Smooth muscle cell (in vitro differentiated cells): ENCODE results near the gene ELP4. TPM values are rescaled to one million over a fixed set of nuclear protein-coding genes. Genes with fewer than 3 reads are reported as not detected.

Experiments
- DNase-seq: peaks from one replicate; lab custom pipeline; 2025; ENCODE audit not compliant: unreplicated experiment; lab: John Stamatoyannopoulos, UW
- H2AFZ ChIP-seq: fragments of 200-600 bp; sonication (generic); 2 replicates; pipeline ENCODE4 v1.6.0; 2016; ENCODE audit warnings: antibody characterized with exemption, low read depth, mild to moderate bottlenecking
- H3F3A ChIP-seq: fragments of 200-600 bp; sonication (generic); 2 replicates; pipeline ENCODE4 v1.6.0; 2017; ENCODE audit warnings: antibody characterized with exemption, low read depth
- H3K27ac ChIP-seq: fragments of 200-600 bp; sonication (generic); 2 replicates; pipeline ENCODE4 v1.5.1; 2016; ENCODE audit warnings: low read depth, mild to moderate bottlenecking
- H3K27me3 ChIP-seq: fragments of 200-600 bp; sonication (generic); 2 replicates; pipeline ENCODE4 v1.6.1; 2016; ENCODE audit warnings: low read depth, mild to moderate bottlenecking
- H3K36me3 ChIP-seq: fragments of 200-600 bp; sonication (generic); 2 replicates; pipeline ENCODE4 v1.5.1; 2016; ENCODE audit warnings: low read depth
- H3K4me1 ChIP-seq: fragments of 200-600 bp; sonication (generic); 2 replicates; pipeline ENCODE4 v1.5.1; 2016; ENCODE audit warnings: low read depth
- H3K4me2 ChIP-seq: fragments of 200-600 bp; sonication (generic); 2 replicates; pipeline ENCODE4 v1.6.0; 2016; ENCODE audit warnings: mild to moderate bottlenecking
- H3K4me3 ChIP-seq: fragments of 200-600 bp; sonication (generic); 2 replicates; pipeline ENCODE4 v1.5.1; 2016; ENCODE audit warnings: mild to moderate bottlenecking
- H3K79me2 ChIP-seq: fragments of 200-600 bp; sonication (generic); 2 replicates; pipeline ENCODE4 v1.6.0; 2016; ENCODE audit warnings: low read depth, mild to moderate bottlenecking
- H3K9ac ChIP-seq: fragments of 200-600 bp; sonication (generic); 2 replicates; pipeline ENCODE4 v1.6.0; 2016; ENCODE audit warnings: low read depth
- H3K9me3 ChIP-seq: fragments of 200-600 bp; sonication (generic); replicated peaks from 2 replicates; pipeline ENCODE4 v1.5.1; 2016; ENCODE audit warnings: low read depth
- H4K20me1 ChIP-seq: fragments of 200-600 bp; sonication (generic); 2 replicates; pipeline ENCODE4 v1.6.0; 2016; ENCODE audit warnings: low read depth
- WGBS: methylation state at CpG from one replicate; pipeline ENCODE4 v1.1.7; 2016; ENCODE audit warnings: low lambda C conversion rate; 5-methylcytosine and 5-hydroxymethylcytosine counted together
- polyA plus RNA-seq: library from polyadenylated mRNA; unstranded; fragments of >200 nt; fragmentation: Nextera tagmentation; extraction: Ambion mirVana; gene quantifications from 2 replicates; pipeline ENCODE4 v1.2.1, GENCODE V29; 2016
- total RNA-seq: library from RNA; depleted of rRNA; stranded (reverse); fragments of >200 nt; gene quantifications from 2 replicates; pipeline ENCODE4 v1.2.3, GENCODE V29; 2014
- TF ChIP-seq, protein P1 (sequence below): fragments of 200-600 bp; sonication (generic); IDR thresholded peaks from 2 replicates; pipeline ENCODE4 v1.5.1; 2017; ENCODE audit warnings: borderline replicate concordance, mild to moderate bottlenecking, antibody characterized with exemption; ENCODE audit not compliant: insufficient read depth, poor library complexity, severe bottlenecking

The ELP4 gene
- total and polyA plus RNA-seq, 2 experiments from 2014 or later, result 19.5 to 28.4 TPM

DNA sequence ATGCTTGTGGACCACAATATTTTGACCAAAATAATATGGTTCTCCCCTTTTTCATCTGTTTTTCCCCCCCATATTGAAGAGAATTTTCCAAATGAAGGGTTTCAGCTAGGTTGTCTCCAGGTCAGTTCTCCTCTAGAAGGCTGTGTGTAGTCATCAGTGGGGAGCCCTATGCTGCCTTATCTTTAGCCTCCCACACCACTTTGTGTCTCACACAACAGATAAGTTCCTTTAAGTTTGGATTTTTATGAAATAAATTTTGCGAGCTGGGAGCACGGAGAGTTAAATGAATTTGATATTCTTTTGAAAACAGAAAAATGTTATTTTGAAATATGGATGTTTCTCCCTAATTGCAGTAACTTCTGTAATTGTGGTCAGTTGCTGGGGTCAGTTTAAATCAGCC lies 272.7 kb downstream of the ELP4 start:
- H4K20me1 ChIP-seq, result no peaks in the 10 kb centered on the region
- DNase-seq, result no peak
- H3K4me2 ChIP-seq, result no peak overlapping the region
- TF ChIP-seq, protein P1, sequence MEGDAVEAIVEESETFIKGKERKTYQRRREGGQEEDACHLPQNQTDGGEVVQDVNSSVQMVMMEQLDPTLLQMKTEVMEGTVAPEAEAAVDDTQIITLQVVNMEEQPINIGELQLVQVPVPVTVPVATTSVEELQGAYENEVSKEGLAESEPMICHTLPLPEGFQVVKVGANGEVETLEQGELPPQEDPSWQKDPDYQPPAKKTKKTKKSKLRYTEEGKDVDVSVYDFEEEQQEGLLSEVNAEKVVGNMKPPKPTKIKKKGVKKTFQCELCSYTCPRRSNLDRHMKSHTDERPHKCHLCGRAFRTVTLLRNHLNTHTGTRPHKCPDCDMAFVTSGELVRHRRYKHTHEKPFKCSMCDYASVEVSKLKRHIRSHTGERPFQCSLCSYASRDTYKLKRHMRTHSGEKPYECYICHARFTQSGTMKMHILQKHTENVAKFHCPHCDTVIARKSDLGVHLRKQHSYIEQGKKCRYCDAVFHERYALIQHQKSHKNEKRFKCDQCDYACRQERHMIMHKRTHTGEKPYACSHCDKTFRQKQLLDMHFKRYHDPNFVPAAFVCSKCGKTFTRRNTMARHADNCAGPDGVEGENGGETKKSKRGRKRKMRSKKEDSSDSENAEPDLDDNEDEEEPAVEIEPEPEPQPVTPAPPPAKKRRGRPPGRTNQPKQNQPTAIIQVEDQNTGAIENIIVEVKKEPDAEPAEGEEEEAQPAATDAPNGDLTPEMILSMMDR, result no peak
- no peak overlapping the region for H3K9ac ChIP-seq
- no peaks in the 10 kb centered on the region for H3K9me3 ChIP-seq
- WGBS, result 90% methylated on average over 2 of the region's 2 CpGs
- H3K27ac ChIP-seq, result no peak overlapping the region
- no peaks in the 10 kb centered on the region for H3K36me3 ChIP-seq
- H2AFZ ChIP-seq, result no peak overlapping the region
- H3F3A ChIP-seq, result no peaks in the 10 kb centered on the region
- no peaks in the 10 kb centered on the region for H3K27me3 ChIP-seq
- H3K79me2 ChIP-seq, result no peaks in the 10 kb centered on the region
- H3K4me3 ChIP-seq, result no peak overlapping the region
- peaks cover 20% of the 10 kb centered on the region for H3K4me1 ChIP-seq

DNA sequence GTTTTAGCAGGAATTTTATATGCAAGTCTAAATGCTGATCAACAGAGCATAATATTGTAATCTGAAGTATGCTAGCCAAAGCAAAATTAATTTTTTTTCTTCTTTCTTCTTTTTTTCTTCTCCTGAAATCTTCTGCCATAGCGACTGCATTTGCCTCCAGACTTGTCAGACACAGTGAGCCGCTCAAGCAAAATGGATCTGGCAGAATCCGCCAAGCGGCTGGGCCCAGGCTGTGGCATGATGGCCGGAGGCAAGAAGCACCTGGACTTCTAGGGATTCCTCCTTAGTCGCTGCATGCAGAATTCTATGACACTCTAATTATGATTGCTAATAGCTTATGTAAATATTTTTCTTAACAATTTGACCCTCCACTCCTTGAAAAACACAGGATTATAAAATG lies 273.7 kb downstream of the ELP4 start:
- WGBS, result 95% methylated on average over 6 of the region's 6 CpGs
- no peaks in the 10 kb centered on the region for H3F3A ChIP-seq

DNA sequence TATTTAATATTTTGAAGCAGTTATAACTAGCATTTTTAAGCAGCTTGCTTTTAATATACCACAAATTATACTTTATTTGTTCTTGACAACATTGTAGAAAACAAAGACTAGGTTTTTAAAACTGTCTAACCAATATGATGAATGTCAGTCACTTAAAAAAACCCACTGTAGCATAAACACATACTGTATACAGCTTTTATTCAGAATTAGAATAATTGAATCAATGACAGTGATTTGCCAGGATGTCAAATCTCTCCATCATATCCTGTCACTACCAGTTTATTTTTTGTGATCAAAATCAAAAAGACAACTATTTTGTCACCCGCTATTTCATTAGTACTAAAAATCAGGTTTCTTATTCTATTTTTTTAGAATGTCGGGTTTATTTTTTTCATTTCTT lies 275.0 kb downstream of the ELP4 start:
- Histone ChIP-seq H3K36me3 (no peaks in the 10 kb centered on the region), H3K27me3 (no peaks in the 10 kb centered on the region), H3K4me1 (peaks cover 27% of the 10 kb centered on the region), H2AFZ (no peak overlapping the region), H3K9me3 (no peaks in the 10 kb centered on the region), H3K4me2 (no peak overlapping the region), H3K27ac (no peak overlapping the region), H4K20me1 (no peaks in the 10 kb centered on the region), H3F3A (no peaks in the 10 kb centered on the region), H3K9ac (no peak overlapping the region), H3K4me3 (no peak overlapping the region), H3K79me2 (no peaks in the 10 kb centered on the region)
- TF ChIP-seq, protein P1, result no peak
- DNase-seq, result no peak
- 98% methylated on average over 2 of the region's 2 CpGs for WGBS

More for the DNA sequence above, 273.7 kb downstream of the ELP4 start:
- H4K20me1 ChIP-seq, result no peaks in the 10 kb centered on the region
- no peaks in the 10 kb centered on the region for H3K27me3 ChIP-seq
- H3K36me3 ChIP-seq, result no peaks in the 10 kb centered on the region
- no peak overlapping the region for H3K4me3 ChIP-seq
- no peak overlapping the region for H2AFZ ChIP-seq
- H3K4me1 ChIP-seq, result peaks cover 27% of the 10 kb centered on the region
- no peak overlapping the region for H3K9ac ChIP-seq
- TF ChIP-seq, protein P1, result no peak
- H3K27ac ChIP-seq, result no peak overlapping the region
- no peak for DNase-seq
- no peaks in the 10 kb centered on the region for H3K79me2 ChIP-seq
- H3K4me2 ChIP-seq, result no peak overlapping the region
- H3K9me3 ChIP-seq, result no peaks in the 10 kb centered on the region

DNA sequence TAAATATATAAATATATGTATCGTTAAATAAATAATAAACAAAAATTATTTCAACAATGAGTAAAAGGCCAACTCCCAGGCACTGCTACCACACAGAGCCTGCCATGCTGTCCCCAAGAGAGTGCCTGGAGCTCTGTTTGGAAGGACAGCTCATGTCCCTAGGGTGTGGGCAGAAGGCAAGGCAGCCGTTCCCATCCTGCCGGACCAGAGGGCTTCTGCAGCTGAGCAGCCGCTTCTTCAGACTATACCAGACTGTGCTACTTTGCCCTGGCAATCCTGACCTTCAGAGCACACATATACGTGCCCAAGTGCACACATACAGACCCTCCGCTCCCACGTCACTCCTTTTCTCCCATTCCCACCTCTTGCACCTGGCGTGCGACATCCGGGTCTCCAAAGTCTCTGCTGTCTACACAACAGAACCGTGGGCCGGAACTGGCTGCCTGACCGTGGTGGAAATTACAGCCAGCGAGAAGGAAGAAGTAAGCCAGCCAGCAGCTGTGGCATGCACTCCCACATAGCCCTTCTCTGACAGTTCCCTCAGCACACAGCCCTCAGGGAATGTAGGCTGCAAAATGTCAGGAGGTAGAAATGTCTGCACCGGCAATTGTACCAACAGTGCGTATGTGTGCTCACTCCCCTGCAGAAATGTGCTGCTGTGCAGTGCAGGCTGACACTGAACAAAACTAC lies 277.6 kb downstream of the ELP4 start:
- no peaks in the 10 kb centered on the region for H3K36me3 ChIP-seq

More for the DNA sequence above, 277.6 kb downstream of the ELP4 start:
- Histone ChIP-seq H3K27me3 (peaks cover 4% of the 10 kb centered on the region), H3K4me3 (no peak overlapping the region), H2AFZ (no peak overlapping the region), H4K20me1 (no peaks in the 10 kb centered on the region), H3F3A (no peaks in the 10 kb centered on the region), H3K9me3 (no peaks in the 10 kb centered on the region), H3K9ac (no peak overlapping the region), H3K79me2 (no peaks in the 10 kb centered on the region), H3K27ac (no peak overlapping the region), H3K4me1 (peaks cover 21% of the 10 kb centered on the region), H3K4me2 (no peak overlapping the region)
- no peak for DNase-seq
- TF ChIP-seq, protein P1, result no peak
- WGBS, result 75% methylated on average over 16 of the region's 16 CpGs
